Sigmoid colon (tissue), 3 donors: ENCODE measurements around the gene TIGD7.

ENCODE experiments used
- POLR2A ChIP-seq, 2 donors: fragments of 450-650 bp; IDR thresholded peaks; one replicate each; pipeline ENCODE4 v1.6.1; 2016; ENCODE audit warnings: antibody characterized with exemption in 2 of 2, mild to moderate bottlenecking in 2 of 2, moderate library complexity in 2 of 2
- TF ChIP-seq, protein P1 (sequence below), 4 experiments: fragments of 450-650 bp in 3 of 4; fragments of 200-600 bp in 1 of 4; IDR thresholded peaks; one replicate each; pipeline ENCODE4 v1.5.1; 2016 to 2019; ENCODE audit warnings: antibody characterized with exemption in 4 of 4, mild to moderate bottlenecking in 3 of 4, moderate library complexity in 2 of 4

DNA sequence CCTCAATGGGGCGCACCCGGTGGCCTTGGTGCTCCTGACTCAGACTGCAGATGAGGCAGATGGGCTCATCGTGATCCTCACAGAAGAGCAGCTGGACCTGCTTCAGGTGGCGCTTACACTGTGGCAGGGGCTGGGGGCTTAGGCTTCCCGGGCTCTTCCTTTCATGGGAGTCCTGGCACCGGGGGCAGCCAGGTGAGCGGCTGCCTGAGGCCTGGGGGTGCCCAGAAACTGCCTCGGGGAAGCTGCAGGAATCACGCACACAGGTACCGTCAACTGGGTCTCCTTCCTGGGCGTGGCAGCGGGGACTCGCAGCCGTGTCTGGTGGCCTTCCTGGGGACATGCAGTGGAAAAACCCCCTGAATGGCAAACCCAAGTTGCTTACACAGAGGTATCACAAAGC lies 55.8 kb downstream of the TIGD7 start:
- TF ChIP-seq, protein P1, sequence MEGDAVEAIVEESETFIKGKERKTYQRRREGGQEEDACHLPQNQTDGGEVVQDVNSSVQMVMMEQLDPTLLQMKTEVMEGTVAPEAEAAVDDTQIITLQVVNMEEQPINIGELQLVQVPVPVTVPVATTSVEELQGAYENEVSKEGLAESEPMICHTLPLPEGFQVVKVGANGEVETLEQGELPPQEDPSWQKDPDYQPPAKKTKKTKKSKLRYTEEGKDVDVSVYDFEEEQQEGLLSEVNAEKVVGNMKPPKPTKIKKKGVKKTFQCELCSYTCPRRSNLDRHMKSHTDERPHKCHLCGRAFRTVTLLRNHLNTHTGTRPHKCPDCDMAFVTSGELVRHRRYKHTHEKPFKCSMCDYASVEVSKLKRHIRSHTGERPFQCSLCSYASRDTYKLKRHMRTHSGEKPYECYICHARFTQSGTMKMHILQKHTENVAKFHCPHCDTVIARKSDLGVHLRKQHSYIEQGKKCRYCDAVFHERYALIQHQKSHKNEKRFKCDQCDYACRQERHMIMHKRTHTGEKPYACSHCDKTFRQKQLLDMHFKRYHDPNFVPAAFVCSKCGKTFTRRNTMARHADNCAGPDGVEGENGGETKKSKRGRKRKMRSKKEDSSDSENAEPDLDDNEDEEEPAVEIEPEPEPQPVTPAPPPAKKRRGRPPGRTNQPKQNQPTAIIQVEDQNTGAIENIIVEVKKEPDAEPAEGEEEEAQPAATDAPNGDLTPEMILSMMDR (IDR thresholded peaks at IDR 0.05) = no peak
- TF ChIP-seq POLR2A (IDR thresholded peaks at IDR 0.05) = no peak
